ENCODE data around the gene NCEH1. TPM values are rescaled to one million over a fixed set of nuclear protein-coding genes. Genes with fewer than 3 reads are reported as not detected.

The NCEH1 gene
- total RNA-seq, 4 donors from 2014 or later: 2.3 to 5.8 (median 4.2) TPM

GRCh38 chr3:172711454-172711795, 558 bp upstream of the NCEH1 start:
- no peak for DNase-seq (ENCODE audit: low spot score in 2 of 2)
- Histone ChIP-seq H3K9me3 (no peaks in the 10 kb centered on the region), H3K4me1 (peaks cover 39% of the 10 kb centered on the region), H3K4me3 (peak overlapping the region; percentile 85), H3K36me3 (no peaks in the 10 kb centered on the region), H3K27me3 (no peaks in the 10 kb centered on the region), H3K27ac (peak overlapping the region; percentile 90)
- TF ChIP-seq CTCF (IDR thresholded peaks at IDR 0.05): no peak
- TF ChIP-seq EP300 (IDR thresholded peaks at IDR 0.05): no peak
- TF ChIP-seq POLR2AphosphoS5 (IDR thresholded peaks at IDR 0.05): no peak
- TF ChIP-seq POLR2A (IDR thresholded peaks at IDR 0.05): no peak
- WGBS: 27% methylated on average over 2 of the region's 2 CpGs

GRCh38 chr3:172709774-172710663, 848 bp downstream of the NCEH1 start:
- Histone ChIP-seq H3K4me1 (peaks cover 39% of the 10 kb centered on the region), H3K9me3 (no peaks in the 10 kb centered on the region), H3K4me3 (peak overlapping the region; percentile 85), H3K27me3 (no peaks in the 10 kb centered on the region), H3K27ac (peak overlapping the region; percentile 90), H3K36me3 (no peaks in the 10 kb centered on the region)
- 2% methylated on average over 14 of the region's 17 CpGs for WGBS
- peak in 1 of 2 donors; percentile 79 for DNase-seq (ENCODE audit: low spot score in 2 of 2)
- TF ChIP-seq CTCF (IDR thresholded peaks at IDR 0.05) (no peak), POLR2A (IDR thresholded peaks at IDR 0.05) (no peak), POLR2AphosphoS5 (IDR thresholded peaks at IDR 0.05) (no peak), EP300 (IDR thresholded peaks at IDR 0.05) (no peak)

- Histone ChIP-seq H3K9me3 (no peaks in the 10 kb centered on the region), H3K4me3 (peak overlapping the region; percentile 85), H3K27ac (no peak overlapping the region), H3K4me1 (peaks cover 39% of the 10 kb centered on the region), H3K36me3 (no peaks in the 10 kb centered on the region), H3K27me3 (no peaks in the 10 kb centered on the region)
- no peak for DNase-seq (ENCODE audit: low spot score in 2 of 2)
- WGBS: 66% methylated on average over 2 of the region's 2 CpGs
- TF ChIP-seq EP300 (IDR thresholded peaks at IDR 0.05) (no peak), CTCF (IDR thresholded peaks at IDR 0.05) (no peak), POLR2AphosphoS5 (IDR thresholded peaks at IDR 0.05) (no peak), POLR2A (IDR thresholded peaks at IDR 0.05) (no peak)
Measured at GRCh38 chr3:172708921-172709773, 1.7 kb downstream of the NCEH1 start.

- TF ChIP-seq POLR2A (IDR thresholded peaks at IDR 0.05): no peak
- no peak for TF ChIP-seq POLR2AphosphoS5 (IDR thresholded peaks at IDR 0.05)
- no peak for TF ChIP-seq CTCF (IDR thresholded peaks at IDR 0.05)
- no peak for TF ChIP-seq EP300 (IDR thresholded peaks at IDR 0.05)
- Histone ChIP-seq H3K36me3 (no peaks in the 10 kb centered on the region), H3K4me1 (peaks cover 44% of the 10 kb centered on the region), H3K27ac (no peak overlapping the region), H3K4me3 (no peak overlapping the region), H3K9me3 (no peaks in the 10 kb centered on the region), H3K27me3 (no peaks in the 10 kb centered on the region)
- DNase-seq (ENCODE audit: low spot score in 2 of 2): no peak
- 78% methylated on average over 1 of the region's 1 CpG for WGBS
Measured at GRCh38 chr3:172707967-172708366, 2.9 kb downstream of the NCEH1 start.

GRCh38 chr3:172707030-172707429, 3.8 kb downstream of the NCEH1 start:
- no peak for DNase-seq (ENCODE audit: low spot score in 2 of 2)
- Histone ChIP-seq H3K4me3 (no peak overlapping the region), H3K36me3 (no peaks in the 10 kb centered on the region), H3K4me1 (peaks cover 44% of the 10 kb centered on the region), H3K9me3 (no peaks in the 10 kb centered on the region), H3K27ac (no peak overlapping the region), H3K27me3 (no peaks in the 10 kb centered on the region)
- no peak for TF ChIP-seq POLR2AphosphoS5 (IDR thresholded peaks at IDR 0.05)
- TF ChIP-seq POLR2A (IDR thresholded peaks at IDR 0.05): no peak
- TF ChIP-seq CTCF (IDR thresholded peaks at IDR 0.05): no peak
- no peak for TF ChIP-seq EP300 (IDR thresholded peaks at IDR 0.05)
- WGBS: 72% methylated on average over 2 of the region's 2 CpGs
